Immature natural killer cell (primary cell): ENCODE data around the gene TPI1. TPM values are rescaled to one million over a fixed set of nuclear protein-coding genes. Genes with fewer than 3 reads are reported as not detected.
"Not testable (repeated sequence)": the region's sequence is repeated elsewhere in the genome, so short reads cannot be mapped to it uniquely, and the experiment has no call there.

Experiments
- DNase-seq, 3 donors: peaks; one replicate each; pipeline ENCODE4 v3.0.0; 2022; ENCODE audit warnings: mixed read lengths in 1 of 3
- H3K27ac Mint-ChIP-seq, 6 donors: one replicate each; pipeline ENCODE4 v1.8.0; 2020; ENCODE audit warnings: mixed read lengths in 6 of 6, mild to moderate bottlenecking in 5 of 6, inconsistent platforms in 4 of 6, moderate library complexity in 3 of 6
- H3K27me3 Mint-ChIP-seq, 3 donors: one replicate each; pipeline ENCODE4 v1.8.0; 2020 to 2021; ENCODE audit warnings: low read depth in 3 of 3, mild to moderate bottlenecking in 3 of 3, mixed read lengths in 3 of 3, moderate library complexity in 3 of 3, inconsistent platforms in 1 of 3
- H3K36me3 Mint-ChIP-seq, 3 donors: one replicate each; pipeline ENCODE4 v1.8.0; 2020; ENCODE audit warnings: mixed read lengths in 3 of 3, inconsistent platforms in 2 of 3, mild to moderate bottlenecking in 2 of 3
- H3K4me1 Mint-ChIP-seq, 2 donors: one replicate each; pipeline ENCODE4 v1.8.0; 2020; ENCODE audit warnings: inconsistent platforms in 2 of 2, mild to moderate bottlenecking in 2 of 2, mixed read lengths in 2 of 2, moderate library complexity in 1 of 2
- H3K4me3 Mint-ChIP-seq, 5 donors: one replicate each; pipeline ENCODE4 v1.8.0; 2020; ENCODE audit warnings: mild to moderate bottlenecking in 5 of 5, mixed read lengths in 5 of 5, inconsistent platforms in 3 of 5, moderate library complexity in 3 of 5
- H3K9me3 Mint-ChIP-seq, 6 donors: one replicate each; pipeline ENCODE4 v1.8.0; 2020; ENCODE audit warnings: mild to moderate bottlenecking in 6 of 6, mixed read lengths in 6 of 6, inconsistent platforms in 4 of 6, moderate library complexity in 3 of 6
- polyA plus RNA-seq, 3 donors: library from polyadenylated mRNA; unstranded; fragments of 300-500 nt; fragmentation: Illumina TruSeq; gene quantifications; one replicate each; pipeline ENCODE4 v1.2.3, GENCODE V29; 2021

TPI1 gene
- polyA plus RNA-seq, 3 donors from 2014 or later: 801 to 1,209 (median 811) TPM

DNA sequence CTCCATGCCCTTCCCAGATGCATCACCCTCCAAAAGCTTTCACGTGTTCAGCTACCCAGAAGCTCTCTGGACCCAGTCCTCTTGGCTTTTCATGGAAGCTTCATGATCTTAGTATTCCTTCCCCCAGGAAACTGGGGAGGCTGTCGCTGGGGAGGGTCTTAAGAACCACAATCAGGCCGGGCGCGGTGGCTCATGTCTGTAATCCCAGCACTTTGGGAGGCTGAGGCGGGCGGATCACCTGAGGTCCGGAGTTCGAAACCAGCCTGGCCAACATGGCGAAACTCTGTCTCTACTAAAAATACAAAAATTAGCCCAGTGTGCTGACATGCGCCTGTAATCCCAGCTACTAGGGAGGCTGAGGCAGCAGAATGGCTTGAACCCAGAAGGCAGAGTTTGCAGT lies 40.8 kb downstream of the TPI1 start:
- H3K9me3 Mint-ChIP-seq, H3K4me1 Mint-ChIP-seq, H3K27me3 Mint-ChIP-seq, DNase-seq, H3K4me3 Mint-ChIP-seq, H3K36me3 Mint-ChIP-seq: not testable (repeated sequence)
- H3K27ac Mint-ChIP-seq: peak overlapping the region in 1 of 6 donors; percentile 42

DNA sequence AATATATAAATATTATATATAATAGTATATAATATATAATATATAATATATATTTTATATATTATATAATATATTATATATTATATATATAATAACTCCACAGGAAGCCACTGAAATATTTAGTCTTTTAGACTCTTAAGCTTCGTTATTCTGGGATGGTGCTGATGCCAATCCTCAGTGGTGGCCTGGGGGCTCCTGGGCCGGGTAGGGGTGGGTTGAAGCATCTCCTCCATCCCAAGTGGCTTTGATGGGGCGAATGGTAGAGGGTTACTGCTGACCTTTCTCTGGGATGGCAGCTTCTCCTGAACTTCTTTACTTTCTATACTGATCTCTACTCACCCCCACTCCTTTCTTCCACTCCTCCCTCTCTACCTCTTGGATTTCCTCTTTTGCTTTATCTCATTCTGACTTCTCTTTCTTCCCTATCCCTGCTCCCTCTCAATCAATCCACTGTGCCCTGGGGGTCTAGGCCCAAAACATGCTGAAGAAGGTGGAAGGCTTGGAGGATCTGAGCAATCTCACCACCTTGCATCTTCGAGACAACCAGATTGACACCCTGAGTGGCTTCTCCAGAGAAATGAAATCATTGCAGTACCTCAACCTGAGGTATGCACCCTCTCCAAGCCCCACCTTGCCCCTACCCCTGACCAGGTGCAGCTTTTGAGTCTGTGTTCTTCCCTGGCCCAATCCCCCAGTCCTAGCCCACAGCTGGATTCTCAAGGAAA lies 42.3 kb downstream of the TPI1 start:
- peaks cover under 1 to 3% (median under 1%) of the 10 kb centered on the region in 3 donors for H3K27me3 Mint-ChIP-seq
- H3K36me3 Mint-ChIP-seq: no peaks in the 10 kb centered on the region
- DNase-seq: no peak
- H3K27ac Mint-ChIP-seq: no peak overlapping the region
- H3K9me3 Mint-ChIP-seq: no peaks in the 10 kb centered on the region
- H3K4me1 Mint-ChIP-seq: peaks cover 8 to 18% of the 10 kb centered on the region in 2 donors
- H3K4me3 Mint-ChIP-seq: no peak overlapping the region

DNA sequence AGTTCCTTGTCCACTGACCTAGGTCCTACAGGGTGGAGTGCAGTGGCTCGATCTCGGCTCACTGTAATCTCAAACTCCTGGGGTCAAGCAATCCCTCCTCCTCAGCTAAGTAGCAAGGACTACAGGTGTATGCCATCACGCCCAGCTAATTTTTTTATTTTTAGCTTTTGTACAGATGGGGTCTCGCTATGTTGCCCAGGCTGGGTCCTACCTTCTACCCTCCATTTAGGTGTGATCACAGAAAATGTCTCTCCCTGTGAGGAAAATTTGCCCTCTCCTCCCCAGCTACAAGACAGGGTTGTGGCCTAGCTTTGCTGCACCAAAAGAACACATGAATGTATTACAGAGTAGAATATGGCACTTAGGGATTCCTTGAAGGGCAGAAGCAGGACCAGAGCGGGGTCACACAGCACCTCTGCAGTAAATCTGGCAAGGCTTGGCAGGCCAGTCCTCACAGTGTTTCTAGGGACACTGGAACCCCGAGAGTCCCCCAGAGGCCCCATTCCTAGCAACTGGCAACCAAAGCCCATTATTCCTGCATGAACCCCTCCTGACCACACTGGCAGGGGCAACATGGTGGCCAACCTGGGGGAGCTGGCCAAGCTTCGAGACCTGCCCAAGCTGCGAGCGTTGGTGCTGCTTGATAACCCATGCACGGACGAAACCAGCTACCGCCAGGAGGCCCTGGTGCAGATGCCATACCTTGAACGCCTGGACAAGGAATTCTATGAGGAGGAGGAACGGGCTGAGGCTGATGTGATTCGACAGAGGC lies 45.0 kb downstream of the TPI1 start:
- Mint-ChIP-seq H3K4me1 (peaks cover 16 to 25% of the 10 kb centered on the region in 2 donors), H3K4me3 (peak overlapping the region in 2 of 5 donors; percentile 87 to 94), H3K27me3 (peaks cover 2 to 5% (median 3%) of the 10 kb centered on the region in 3 donors), H3K36me3 (no peaks in the 10 kb centered on the region), H3K9me3 (no peaks in the 10 kb centered on the region), H3K27ac (peak overlapping the region in 1 of 6 donors; percentile 74)
- no peak for DNase-seq

DNA sequence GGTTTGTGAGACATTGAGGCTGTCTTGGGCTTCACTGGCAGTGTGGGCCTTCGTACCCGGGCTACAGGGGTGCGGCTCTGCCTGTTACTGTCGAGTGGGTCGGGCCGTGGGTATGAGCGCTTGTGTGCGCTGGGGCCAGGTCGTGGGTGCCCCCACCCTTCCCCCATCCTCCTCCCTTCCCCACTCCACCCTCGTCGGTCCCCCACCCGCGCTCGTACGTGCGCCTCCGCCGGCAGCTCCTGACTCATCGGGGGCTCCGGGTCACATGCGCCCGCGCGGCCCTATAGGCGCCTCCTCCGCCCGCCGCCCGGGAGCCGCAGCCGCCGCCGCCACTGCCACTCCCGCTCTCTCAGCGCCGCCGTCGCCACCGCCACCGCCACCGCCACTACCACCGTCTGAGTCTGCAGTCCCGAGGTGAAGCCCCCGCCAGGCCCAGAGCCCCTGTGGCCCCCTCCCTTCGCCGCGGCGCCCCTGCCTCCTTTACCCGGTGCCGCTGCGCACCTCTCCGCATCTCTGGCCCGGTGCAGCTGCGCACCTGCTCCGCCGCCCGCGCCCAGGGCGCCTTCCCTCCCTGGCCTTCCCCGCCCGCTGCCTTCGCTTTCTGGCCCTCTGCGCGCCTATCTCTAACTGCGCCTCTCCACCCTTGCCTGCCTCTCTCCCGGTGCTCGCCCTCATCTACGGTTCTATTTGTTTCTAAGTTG lies 47.1 kb downstream of the TPI1 start, which contains the start of gene ENO2:
ENO2 (plus strand) TSS at position 335 of the 701 bp plus-strand sequence. CDS start 1,253 bp downstream, outside the sequence.
- H3K27ac Mint-ChIP-seq: peak within 1 kb of the TSS; percentile 74 to 90 (median 86)
- peak within 1 kb of the TSS; percentile 86 to 94 (median 87) for H3K4me3 Mint-ChIP-seq
- H3K9me3 Mint-ChIP-seq: no peaks in the 10 kb centered on the region
- DNase-seq: peak; percentile 78 to 83 (median 81)
- H3K36me3 Mint-ChIP-seq: no peaks in the 10 kb centered on the region
- peaks cover 2 to 5% (median 3%) of the 10 kb centered on the region in 3 donors for H3K27me3 Mint-ChIP-seq
- H3K4me1 Mint-ChIP-seq: peaks cover 16 to 25% of the 10 kb centered on the region in 2 donors

DNA sequence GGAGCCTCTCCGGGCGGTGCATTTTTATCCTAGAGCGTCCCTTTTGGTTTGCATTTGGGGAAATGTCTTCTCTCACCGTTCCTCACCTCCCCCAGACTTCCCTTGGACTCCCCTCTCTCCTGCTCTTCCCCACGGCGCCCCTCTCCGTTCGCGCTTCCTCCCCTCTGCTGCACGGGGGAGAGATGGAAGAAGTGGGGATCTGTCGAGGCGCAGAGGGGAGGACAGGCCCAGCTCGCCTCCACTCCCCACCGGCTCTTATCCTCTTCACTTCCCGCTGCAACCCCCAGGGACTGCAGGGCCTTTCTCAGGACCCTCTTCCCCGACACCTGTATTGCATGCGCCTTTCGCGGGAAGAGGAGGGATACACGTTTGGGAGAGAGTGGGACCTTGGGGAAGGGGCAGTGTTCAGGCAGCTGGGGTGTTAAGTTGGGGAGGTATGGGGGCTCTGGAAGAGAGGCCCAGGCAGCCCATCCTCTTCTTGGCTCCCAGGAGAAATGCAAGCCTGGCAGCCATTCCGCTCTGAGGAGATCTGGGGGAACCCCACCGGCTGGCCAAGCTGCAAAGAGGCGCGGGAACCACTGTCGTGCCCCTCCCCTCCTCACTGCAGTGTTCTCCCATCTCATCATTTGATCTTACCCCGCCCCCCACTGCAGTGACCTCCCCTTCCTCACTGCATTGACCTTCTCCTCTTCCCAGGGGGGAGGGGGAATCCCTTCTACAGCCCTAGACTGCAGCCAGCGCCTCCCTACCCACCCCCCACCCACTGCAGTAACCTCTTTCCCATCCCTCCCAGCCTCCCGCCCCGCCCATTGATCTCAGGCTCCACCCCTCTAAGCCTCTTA lies 47.8 kb downstream of the TPI1 start:
- DNase-seq: no peak
- Mint-ChIP-seq H3K36me3 (peaks cover 0 to 5% (median 0%) of the 10 kb centered on the region in 3 donors), H3K4me1 (peaks cover 16 to 25% of the 10 kb centered on the region in 2 donors), H3K27me3 (peaks cover 2 to 9% (median 3%) of the 10 kb centered on the region in 3 donors), H3K27ac (peak overlapping the region; percentile 74 to 90 (median 86)), H3K4me3 (peak overlapping the region; percentile 86 to 94 (median 87)), H3K9me3 (no peaks in the 10 kb centered on the region)

DNA sequence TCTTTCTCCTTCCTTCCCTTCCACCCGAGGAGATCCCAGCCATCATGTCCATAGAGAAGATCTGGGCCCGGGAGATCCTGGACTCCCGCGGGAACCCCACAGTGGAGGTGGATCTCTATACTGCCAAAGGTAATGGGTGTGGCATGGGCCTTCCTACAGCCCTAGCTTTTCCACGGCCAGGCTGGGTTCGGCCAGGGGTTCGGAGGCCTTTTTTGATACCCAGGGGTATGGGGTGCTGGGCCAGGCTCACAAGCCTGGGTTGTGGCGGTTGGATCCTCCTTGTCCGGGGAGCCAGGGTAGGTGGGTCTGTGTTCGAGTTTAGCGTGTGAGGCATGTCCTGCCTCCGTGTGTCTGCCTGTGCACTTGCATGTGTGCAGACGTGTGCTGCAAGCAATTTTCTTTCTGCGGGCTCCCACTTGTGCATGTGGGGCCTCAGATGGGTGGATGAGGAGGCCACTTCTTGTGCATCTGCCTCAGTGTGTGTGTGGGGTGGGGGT lies 48.5 kb downstream of the TPI1 start:
- Mint-ChIP-seq H3K4me3 (peak overlapping the region in 2 of 5 donors; percentile 57 to 62), H3K9me3 (no peaks in the 10 kb centered on the region), H3K36me3 (peaks cover 0 to 5% (median 0%) of the 10 kb centered on the region in 3 donors), H3K4me1 (peaks cover 16 to 25% of the 10 kb centered on the region in 2 donors), H3K27me3 (peaks cover 2 to 9% (median 3%) of the 10 kb centered on the region in 3 donors), H3K27ac (peak overlapping the region in 3 of 6 donors; percentile 13 to 42 (median 24))
- DNase-seq: no peak

DNA sequence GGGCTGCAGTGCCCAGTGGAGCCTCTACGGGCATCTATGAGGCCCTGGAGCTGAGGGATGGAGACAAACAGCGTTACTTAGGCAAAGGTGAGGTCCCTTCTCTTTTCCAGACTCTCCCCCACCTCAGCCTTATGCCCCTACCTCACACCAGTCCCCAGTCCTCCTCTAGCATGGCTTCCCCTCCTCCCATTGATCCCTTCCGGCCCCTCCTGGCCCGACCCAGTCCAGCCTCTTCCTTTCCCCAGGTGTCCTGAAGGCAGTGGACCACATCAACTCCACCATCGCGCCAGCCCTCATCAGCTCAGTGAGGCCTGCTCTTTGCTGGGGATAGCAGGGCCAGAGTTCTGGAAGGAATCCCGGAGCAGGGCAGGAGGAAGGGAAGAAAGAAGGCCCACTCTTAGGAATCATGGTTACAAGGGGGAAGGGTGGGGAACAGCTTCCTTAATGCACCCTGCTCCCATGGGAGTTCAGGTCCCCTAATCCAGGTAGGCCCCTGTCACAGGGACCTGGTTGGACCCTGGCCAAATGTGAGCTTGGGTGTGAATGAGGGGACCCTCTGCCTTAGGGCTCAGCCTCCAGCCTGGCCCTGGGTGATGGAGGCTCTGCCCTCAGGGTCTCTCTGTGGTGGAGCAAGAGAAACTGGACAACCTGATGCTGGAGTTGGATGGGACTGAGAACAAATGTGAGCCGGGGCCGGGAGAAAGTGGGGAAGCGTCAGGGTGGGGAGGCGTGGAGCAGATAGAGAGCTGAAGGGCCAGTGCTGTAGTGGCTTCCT lies 49.3 kb downstream of the TPI1 start:
- Mint-ChIP-seq H3K4me1 (peaks cover 16 to 25% of the 10 kb centered on the region in 2 donors), H3K27ac (peak overlapping the region in 2 of 6 donors; percentile 24 to 41), H3K36me3 (peaks cover 0 to 5% (median 0%) of the 10 kb centered on the region in 3 donors), H3K9me3 (no peaks in the 10 kb centered on the region), H3K27me3 (peaks cover 2 to 9% (median 3%) of the 10 kb centered on the region in 3 donors), H3K4me3 (peak overlapping the region in 1 of 5 donors; percentile 39)
- no peak for DNase-seq

DNA sequence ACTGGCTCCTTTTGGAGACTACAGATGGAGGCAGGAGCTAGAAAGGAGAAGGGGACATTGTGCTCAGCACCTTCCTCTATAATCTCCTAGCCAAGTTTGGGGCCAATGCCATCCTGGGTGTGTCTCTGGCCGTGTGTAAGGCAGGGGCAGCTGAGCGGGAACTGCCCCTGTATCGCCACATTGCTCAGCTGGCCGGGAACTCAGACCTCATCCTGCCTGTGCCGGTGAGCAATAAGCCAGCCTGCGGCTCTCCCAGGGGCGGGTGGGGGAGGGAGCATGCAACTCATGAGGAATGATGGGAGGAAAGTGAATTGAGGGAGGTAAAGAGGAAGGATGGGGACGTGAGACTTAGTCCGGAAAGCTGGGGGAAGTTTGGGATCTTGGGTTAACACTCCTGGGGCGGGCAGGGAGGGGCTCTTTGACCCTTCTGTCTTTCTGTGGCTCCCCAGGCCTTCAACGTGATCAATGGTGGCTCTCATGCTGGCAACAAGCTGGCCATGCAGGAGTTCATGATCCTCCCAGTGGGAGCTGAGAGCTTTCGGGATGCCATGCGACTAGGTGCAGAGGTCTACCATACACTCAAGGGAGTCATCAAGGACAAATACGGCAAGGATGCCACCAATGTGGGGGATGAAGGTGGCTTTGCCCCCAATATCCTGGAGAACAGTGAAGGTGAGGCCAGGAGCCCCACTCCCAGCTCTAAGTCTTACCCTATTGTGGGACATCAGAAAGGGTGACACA lies 50.3 kb downstream of the TPI1 start:
- Mint-ChIP-seq H3K27ac (peak overlapping the region in 1 of 6 donors; percentile 17), H3K36me3 (peaks cover 0 to 5% (median 0%) of the 10 kb centered on the region in 3 donors), H3K4me3 (no peak overlapping the region), H3K4me1 (peaks cover 15 to 24% of the 10 kb centered on the region in 2 donors), H3K27me3 (peaks cover 2 to 9% (median 3%) of the 10 kb centered on the region in 3 donors), H3K9me3 (no peaks in the 10 kb centered on the region)
- no peak for DNase-seq

DNA sequence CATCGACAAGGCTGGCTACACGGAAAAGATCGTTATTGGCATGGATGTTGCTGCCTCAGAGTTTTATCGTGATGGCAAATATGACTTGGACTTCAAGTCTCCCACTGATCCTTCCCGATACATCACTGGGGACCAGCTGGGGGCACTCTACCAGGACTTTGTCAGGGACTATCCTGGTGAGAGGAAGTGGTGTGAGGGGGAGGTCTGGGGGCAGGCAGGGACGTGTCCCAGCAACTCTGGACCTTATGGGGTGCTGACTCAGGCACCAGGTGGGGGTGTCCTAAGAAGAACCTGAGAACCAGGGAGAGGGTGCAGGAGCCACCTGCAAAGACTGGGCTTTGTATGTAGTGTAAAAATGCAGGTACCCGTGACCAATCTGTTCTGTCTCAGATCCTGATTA lies 52.3 kb downstream of the TPI1 start:
- DNase-seq: no peak
- Mint-ChIP-seq H3K4me3 (no peak overlapping the region), H3K9me3 (no peaks in the 10 kb centered on the region), H3K36me3 (peaks cover 0 to 5% (median 0%) of the 10 kb centered on the region in 3 donors), H3K27me3 (peaks cover 1 to 8% (median 3%) of the 10 kb centered on the region in 3 donors), H3K4me1 (peaks cover 15 to 16% of the 10 kb centered on the region in 2 donors), H3K27ac (peak overlapping the region in 2 of 6 donors; percentile 30 to 41)
